Body of pancreas (tissue), 4 donors: ENCODE data around the gene HS6ST3. TPM values are rescaled to one million over a fixed set of nuclear protein-coding genes. Genes with fewer than 3 reads are reported as not detected.

ENCODE experiments used
- ATAC-seq: fragments of 150-250 bp; one replicate; pipeline ENCODE4 v1.9.1; 2016
- DNase-seq, 4 donors: peaks; one replicate each; pipeline ENCODE4 v3.0.0-alpha.2; 2019
- H3K27ac ChIP-seq, 4 donors: fragments of 200-600 bp; sonication (generic); 1 replicate in 3 of 4; 2 replicates in 1 of 4; pipeline versions ENCODE4 v1.5.1 to v1.6.1; 2016 to 2019; ENCODE audit warnings: mild to moderate bottlenecking in 1 of 4, mixed read lengths in 1 of 4, moderate library complexity in 1 of 4
- H3K27me3 ChIP-seq, 2 donors: fragments of 200-600 bp; sonication (generic); one replicate each; pipeline ENCODE4 v1.6.0; 2016; ENCODE audit warnings: mild to moderate bottlenecking in 1 of 2
- H3K36me3 ChIP-seq, 2 donors: fragments of 200-600 bp; sonication (generic); replicated peaks in 1 of 2; 2 replicates each; pipeline ENCODE4 v1.5.1; 2016; ENCODE audit warnings: low read depth in 2 of 2; ENCODE audit not compliant: insufficient read depth in 1 of 2
- H3K4me1 ChIP-seq: fragments of 200-600 bp; sonication (generic); one replicate; pipeline ENCODE4 v1.6.0; 2016
- H3K4me3 ChIP-seq, 2 donors: fragments of 200-600 bp; sonication (generic); 1 replicate in 1 of 2; 2 replicates in 1 of 2; pipeline ENCODE4 v1.5.1; 2016 to 2019
- H3K9me3 ChIP-seq, 3 donors: fragments of 200-600 bp; sonication (generic); 1 replicate in 2 of 3; 2 replicates in 1 of 3; pipeline ENCODE4 v1.5.1; 2016
- CTCF ChIP-seq, 7 experiments: fragments of 450-650 bp in 4 of 7; fragments of 200-600 bp in 3 of 7; sonication (generic) in 3 of 7; IDR thresholded peaks; one replicate each; pipeline ENCODE4 v1.5.1; 2016 to 2019; ENCODE audit warnings: antibody characterized with exemption in 7 of 7
- POLR2A ChIP-seq, 3 donors: fragments of 450-650 bp; IDR thresholded peaks; one replicate each; pipeline ENCODE4 v1.6.1; 2016; ENCODE audit warnings: antibody characterized with exemption in 3 of 3, mild to moderate bottlenecking in 2 of 3
- WGBS, 2 donors: methylation state at CpG; one replicate each; pipeline ENCODE4 v1.1.5; 2017; 5-methylcytosine and 5-hydroxymethylcytosine counted together
- intact Hi-C: fragments of 100-400 bp; cut with DNase I; formaldehyde crosslinking; loops from one replicate; pipeline ENCODE4 v1.15.1; 2023
- total RNA-seq, 2 donors: library from RNA; depleted of rRNA; stranded (reverse); fragments of >200 nt; gene quantifications; one replicate each; pipeline ENCODE4 v1.1.0, GENCODE V29; 2016

Gene HS6ST3
- total RNA-seq, 2 donors from 2014 or later: 1.3 to 2.3 TPM

- 83 to 88% methylated on average over 5 of the region's 5 CpGs for WGBS, 2 donors
- intact Hi-C loops: no loop called here
- H3K27ac ChIP-seq: no peak overlapping the region
These were observed 89.4 kb downstream of the HS6ST3 start for GRCh38 chr13:96179309-96179708.

GRCh38 chr13:96181911-96182310 lies 92.0 kb downstream of the HS6ST3 start:
- H3K4me1 ChIP-seq: no peaks in the 10 kb centered on the region
- H3K27ac ChIP-seq: no peak overlapping the region
- DNase-seq (no peak), ATAC-seq (no peak)
- H3K4me3 ChIP-seq: no peak overlapping the region
- H3K9me3 ChIP-seq: no peaks in the 10 kb centered on the region
- no peaks in the 10 kb centered on the region for H3K27me3 ChIP-seq
- no peaks in the 10 kb centered on the region for H3K36me3 ChIP-seq
- WGBS, 2 donors: 41 to 59% methylated on average over 5 of the region's 5 CpGs
- intact Hi-C loops: no loop called here
- TF ChIP-seq CTCF (IDR thresholded peaks at IDR 0.05) (no peak), POLR2A (IDR thresholded peaks at IDR 0.05) (no peak)

More at GRCh38 chr13:96179309-96179708, 89.4 kb downstream of the HS6ST3 start:
- no peaks in the 10 kb centered on the region for H3K36me3 ChIP-seq
- ATAC-seq (no peak), DNase-seq (no peak)
- no peaks in the 10 kb centered on the region for H3K4me1 ChIP-seq
- H3K4me3 ChIP-seq: no peak overlapping the region
- TF ChIP-seq CTCF (IDR thresholded peaks at IDR 0.05): no peak
- no peak for TF ChIP-seq POLR2A (IDR thresholded peaks at IDR 0.05)
- no peaks in the 10 kb centered on the region for H3K9me3 ChIP-seq
- H3K27me3 ChIP-seq: no peaks in the 10 kb centered on the region

- 83 to 84% methylated on average over 6 of the region's 6 CpGs for WGBS, 2 donors
- Histone ChIP-seq H3K4me3 (no peak overlapping the region), H3K27ac (no peak overlapping the region), H3K9me3 (no peaks in the 10 kb centered on the region), H3K27me3 (no peaks in the 10 kb centered on the region), H3K36me3 (no peaks in the 10 kb centered on the region), H3K4me1 (no peaks in the 10 kb centered on the region)
- intact Hi-C loops: no loop called here
- DNase-seq: no peak
- ATAC-seq: no peak
- no peak for TF ChIP-seq POLR2A (IDR thresholded peaks at IDR 0.05)
- no peak for TF ChIP-seq CTCF (IDR thresholded peaks at IDR 0.05)
These were observed 95.9 kb downstream of the HS6ST3 start for GRCh38 chr13:96185818-96186217.

- DNase-seq (no peak), ATAC-seq (no peak)
- intact Hi-C loops: no loop called here
- Histone ChIP-seq H3K36me3 (no peaks in the 10 kb centered on the region), H3K4me1 (no peaks in the 10 kb centered on the region), H3K9me3 (no peaks in the 10 kb centered on the region), H3K4me3 (no peak overlapping the region), H3K27me3 (no peaks in the 10 kb centered on the region), H3K27ac (no peak overlapping the region)
- TF ChIP-seq CTCF (IDR thresholded peaks at IDR 0.05): no peak
- TF ChIP-seq POLR2A (IDR thresholded peaks at IDR 0.05): no peak
- 50% methylated on average over 3 of the region's 3 CpGs for WGBS, 2 donors
These were observed 101.5 kb downstream of the HS6ST3 start for GRCh38 chr13:96191367-96191766.

- no peak overlapping the region for H3K27ac ChIP-seq
- H3K36me3 ChIP-seq: no peaks in the 10 kb centered on the region
- no peaks in the 10 kb centered on the region for H3K4me1 ChIP-seq
- no peak overlapping the region for H3K4me3 ChIP-seq
- ATAC-seq (no peak), DNase-seq (no peak)
- no peaks in the 10 kb centered on the region for H3K27me3 ChIP-seq
- 77 to 83% methylated on average over 5 of the region's 5 CpGs for WGBS, 2 donors
- intact Hi-C loops: no loop called here
- no peak for TF ChIP-seq POLR2A (IDR thresholded peaks at IDR 0.05)
- no peak for TF ChIP-seq CTCF (IDR thresholded peaks at IDR 0.05)
- no peaks in the 10 kb centered on the region for H3K9me3 ChIP-seq
These were observed 103.9 kb downstream of the HS6ST3 start for GRCh38 chr13:96193728-96194310.
